GM12878 (cell line): ENCODE results near the gene NBDY. TPM values are rescaled to one million over a fixed set of nuclear protein-coding genes. Genes with fewer than 3 reads are reported as not detected.

Experiments used
- ATAC-seq: fragments of 200-7000 bp; cut with Tn5 transposase; 3 replicates; pipeline ENCODE4 v1.9.1; 2020; ENCODE audit warnings: mild to moderate bottlenecking, moderate library complexity
- BruUV-seq: library from RNA; stranded (reverse); fragments of 400-500 nt; replicated peaks from 2 replicates; lab custom pipeline; 2021; lab: Mats Ljungman, UMichigan
- CTCF ChIA-PET: fragments of 300-600 bp; sonication (Branson Sonifier 250); formaldehyde crosslinking; extraction: SDS; loops from one replicate; lab custom pipeline; 2021; ENCODE audit warnings: inconsistent platforms; lab: Yijun Ruan, JAX
- POLR2A ChIA-PET: fragments of 350-600 bp; formaldehyde crosslinking; extraction: SDS; loops from one replicate; lab custom pipeline; 2021; ENCODE audit warnings: inconsistent platforms; lab: Charles Lee
- RAD21 ChIA-PET: fragments of 300-600 bp; sonication (Branson Sonifier 250); formaldehyde crosslinking; loops from one replicate; lab custom pipeline; 2023; ENCODE audit warnings: antibody characterized with exemption; ENCODE audit not compliant: unreplicated experiment; lab: Charles Lee
- SMC1A ChIA-PET: fragments of 300-600 bp; sonication (Branson Sonifier 250); formaldehyde crosslinking; loops from one replicate; lab custom pipeline; 2023; ENCODE audit not compliant: unreplicated experiment, uncharacterized antibody; lab: Charles Lee
- DNase-seq: peaks from one replicate; pipeline ENCODE4 v3.0.0-alpha.2; 2011; ENCODE audit warnings: low read depth, low spot score
- FAIRE-seq: peaks from 3 replicates; lab custom pipeline; 2011; peaks lifted over from hg19 to GRCh38; lab: Jason Lieb, UNC
- H2AFZ ChIP-seq: 2 replicates; pipeline ENCODE4 v1.6.0; 2011; ENCODE audit warnings: low read depth, low read length, control low read depth; ENCODE audit not compliant: control insufficient read depth
- H3K27ac ChIP-seq: 2 replicates; pipeline ENCODE4 v1.5.1; 2011; ENCODE audit warnings: control low read depth; ENCODE audit not compliant: control insufficient read depth, insufficient read depth
- H3K27me3 ChIP-seq, 2 experiments: replicated peaks in 1 of 2; 2 replicates each; pipeline versions ENCODE4 v1.6.0 to v1.6.1; 2011; ENCODE audit warnings: low read length in 1 of 2; ENCODE audit not compliant: control insufficient read depth in 2 of 2, insufficient read depth in 2 of 2
- H3K36me3 ChIP-seq, 2 experiments: 2 replicates each; pipeline ENCODE4 v1.5.1; 2011; ENCODE audit warnings: low read length in 1 of 2; ENCODE audit not compliant: control insufficient read depth in 2 of 2, insufficient read depth in 2 of 2
- H3K4me1 ChIP-seq: 2 replicates; pipeline ENCODE4 v1.6.1; 2011; ENCODE audit warnings: mild to moderate bottlenecking, low read length, moderate library complexity, mixed read lengths; ENCODE audit not compliant: control insufficient read depth, insufficient read depth
- H3K4me2 ChIP-seq: 2 replicates; pipeline ENCODE4 v1.6.0; 2011; ENCODE audit warnings: control low read depth; ENCODE audit not compliant: control insufficient read depth, insufficient read depth
- H3K4me3 ChIP-seq: fragments of 200-600 bp; sonication (generic); 2 replicates; pipeline ENCODE4 v1.5.1; 2016
- H3K79me2 ChIP-seq: 2 replicates; pipeline ENCODE4 v1.6.0; 2011; ENCODE audit warnings: low read length; ENCODE audit not compliant: control insufficient read depth, insufficient read depth
- H3K9ac ChIP-seq: 2 replicates; pipeline ENCODE4 v1.8.0; 2011; ENCODE audit warnings: low read length, control low read depth, mixed read lengths; ENCODE audit not compliant: control insufficient read depth, insufficient read depth
- H3K9me3 ChIP-seq: replicated peaks from 3 replicates; pipeline ENCODE4 v1.5.1; 2011; ENCODE audit warnings: mild to moderate bottlenecking, low read length; ENCODE audit not compliant: control insufficient read depth, insufficient read depth
- H4K20me1 ChIP-seq: 2 replicates; pipeline ENCODE4 v1.6.0; 2011; ENCODE audit not compliant: control insufficient read depth, insufficient read depth
- ELK1 ChIP-seq: IDR thresholded peaks from 2 replicates; pipeline ENCODE4 v1.6.1; 2012; ENCODE audit warnings: low read depth, low read length, improper control_type of control experiment
- MEF2B ChIP-seq: fragments of 450-650 bp; IDR thresholded peaks from 2 replicates; pipeline ENCODE4 v1.6.1; 2018; ENCODE audit warnings: mild to moderate bottlenecking, moderate library complexity; ENCODE audit not compliant: partially characterized antibody, poor library complexity, severe bottlenecking
- WGBS: methylation state at CpG from one replicate; pipeline ENCODE4 v1.1.6; 2016; ENCODE audit warnings: low lambda C conversion rate; ENCODE audit not compliant: insufficient replicate concordance, insufficient coverage; ENCODE audit errors: missing lambda C conversion rate; 5-methylcytosine and 5-hydroxymethylcytosine counted together
- in situ Hi-C: fragments of 300-500 bp; cut with MboI; formaldehyde crosslinking; loops from 9 replicates; pipeline ENCODE4 v1.14.3; 2018; ENCODE audit warnings: mixed read lengths
- intact Hi-C: fragments of 100-400 bp; cut with micrococcal nuclease; formaldehyde crosslinking; loops from one replicate; pipeline ENCODE4 v1.14.2; 2022; ENCODE audit not compliant: unreplicated experiment
- polyA plus RNA-seq, 11 experiments: library from polyadenylated mRNA; depleted of rRNA in 4 of 11; unstranded in 6 of 11; stranded (reverse) in 5 of 11; fragments of >200 nt; fragmentation: Nextera tagmentation in 4 of 11; fragmentation: Illumina TruSeq in 1 of 11; extraction: Ambion mirVana in 4 of 11; extraction: Trizol in 1 of 11; gene quantifications; 1 replicate in 1 of 11; 2 replicates in 10 of 11; pipeline versions ENCODE4 v1.2.1 to v1.2.3, GENCODE V29; 2011 to 2016; ENCODE audit warnings: inconsistent platforms in 2 of 11, missing spikeins in 2 of 11, low read depth in 1 of 11
- total RNA-seq, 4 experiments: library from RNA; depleted of rRNA in 3 of 4; stranded (reverse); fragments of >200 nt in 3 of 4; fragmentation: Illumina TruSeq in 1 of 4; extraction: Trizol in 1 of 4; gene quantifications; 2 replicates each; pipeline versions ENCODE4 v1.2.1 to v1.2.3, GENCODE V29; 2013 to 2021
- TF ChIP-seq, protein P1 (sequence below): fragments of 450-650 bp; IDR thresholded peaks from 2 replicates; pipeline ENCODE4 v1.6.1; 2016; ENCODE audit warnings: mild to moderate bottlenecking, moderate library complexity, borderline replicate concordance

NBDY gene
- total and polyA plus RNA-seq, 10 of the 15 experiments (the other 5 are each of a cell fraction or from before 2014, with no cell fraction given), result 10.8 to 122 (median 61.5) TPM

DNA sequence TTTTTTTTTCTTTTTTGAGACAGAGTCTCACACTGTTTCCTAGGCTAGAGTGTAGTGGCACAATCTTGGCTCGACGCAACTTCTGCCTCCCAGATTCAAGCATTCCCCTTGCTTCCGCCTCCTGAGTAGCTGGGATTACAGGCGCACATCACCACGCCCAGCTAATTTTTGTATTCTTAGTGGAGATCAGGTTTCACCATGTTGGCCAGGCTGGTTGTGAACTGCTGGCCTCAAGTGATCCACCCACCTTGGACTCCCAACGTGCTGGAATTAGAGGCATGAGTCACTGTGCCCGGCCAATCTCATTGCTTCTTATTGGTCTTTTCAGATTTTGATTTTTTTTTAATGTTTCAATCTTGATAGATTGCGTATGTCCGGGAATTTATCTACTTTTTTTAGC lies 124.4 kb downstream of the NBDY start:
- RAD21 ChIA-PET, result no interaction called here
- H3K9me3 ChIP-seq, result no peaks in the 10 kb centered on the region; the same call in 2 of the 3 replicates
- no peaks in the 10 kb centered on the region for H3K4me1 ChIP-seq
- no peaks in the 10 kb centered on the region for H4K20me1 ChIP-seq
- no peak overlapping the region for H3K27ac ChIP-seq
- H3K4me2 ChIP-seq, result no peak overlapping the region
- POLR2A ChIA-PET, result no interaction called here
- intact Hi-C loops (no loop called here), in situ Hi-C loops (no loop called here)
- ATAC-seq, result no peak
- no peak for DNase-seq
- H3K9ac ChIP-seq, result no peak overlapping the region
- CTCF ChIA-PET, result no interaction called here
- H3K27me3 ChIP-seq, result no peaks in the 10 kb centered on the region
- H3K79me2 ChIP-seq, result no peaks in the 10 kb centered on the region
- H3K4me3 ChIP-seq, result no peak overlapping the region
- TF ChIP-seq ELK1 (no peak), MEF2B (no peak)
- TF ChIP-seq, protein P1, sequence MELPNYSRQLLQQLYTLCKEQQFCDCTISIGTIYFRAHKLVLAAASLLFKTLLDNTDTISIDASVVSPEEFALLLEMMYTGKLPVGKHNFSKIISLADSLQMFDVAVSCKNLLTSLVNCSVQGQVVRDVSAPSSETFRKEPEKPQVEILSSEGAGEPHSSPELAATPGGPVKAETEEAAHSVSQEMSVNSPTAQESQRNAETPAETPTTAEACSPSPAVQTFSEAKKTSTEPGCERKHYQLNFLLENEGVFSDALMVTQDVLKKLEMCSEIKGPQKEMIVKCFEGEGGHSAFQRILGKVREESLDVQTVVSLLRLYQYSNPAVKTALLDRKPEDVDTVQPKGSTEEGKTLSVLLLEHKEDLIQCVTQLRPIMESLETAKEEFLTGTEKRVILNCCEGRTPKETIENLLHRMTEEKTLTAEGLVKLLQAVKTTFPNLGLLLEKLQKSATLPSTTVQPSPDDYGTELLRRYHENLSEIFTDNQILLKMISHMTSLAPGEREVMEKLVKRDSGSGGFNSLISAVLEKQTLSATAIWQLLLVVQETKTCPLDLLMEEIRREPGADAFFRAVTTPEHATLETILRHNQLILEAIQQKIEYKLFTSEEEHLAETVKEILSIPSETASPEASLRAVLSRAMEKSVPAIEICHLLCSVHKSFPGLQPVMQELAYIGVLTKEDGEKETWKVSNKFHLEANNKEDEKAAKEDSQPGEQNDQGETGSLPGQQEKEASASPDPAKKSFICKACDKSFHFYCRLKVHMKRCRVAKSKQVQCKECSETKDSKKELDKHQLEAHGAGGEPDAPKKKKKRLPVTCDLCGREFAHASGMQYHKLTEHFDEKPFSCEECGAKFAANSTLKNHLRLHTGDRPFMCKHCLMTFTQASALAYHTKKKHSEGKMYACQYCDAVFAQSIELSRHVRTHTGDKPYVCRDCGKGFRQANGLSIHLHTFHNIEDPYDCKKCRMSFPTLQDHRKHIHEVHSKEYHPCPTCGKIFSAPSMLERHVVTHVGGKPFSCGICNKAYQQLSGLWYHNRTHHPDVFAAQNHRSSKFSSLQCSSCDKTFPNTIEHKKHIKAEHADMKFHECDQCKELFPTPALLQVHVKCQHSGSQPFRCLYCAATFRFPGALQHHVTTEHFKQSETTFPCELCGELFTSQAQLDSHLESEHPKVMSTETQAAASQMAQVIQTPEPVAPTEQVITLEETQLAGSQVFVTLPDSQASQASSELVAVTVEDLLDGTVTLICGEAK, result no peak
- SMC1A ChIA-PET, result no interaction called here
- no TSS peak for BruUV-seq
- FAIRE-seq, result no peak
- 72% methylated on average over 9 of the region's 9 CpGs for WGBS
- no peak overlapping the region for H2AFZ ChIP-seq
- no peaks in the 10 kb centered on the region for H3K36me3 ChIP-seq
